Omental fat pad (tissue), 4 donors: Measurements from ENCODE around the gene WRAP73. TPM values are rescaled to one million over a fixed set of nuclear protein-coding genes. Genes with fewer than 3 reads are reported as not detected.

Source experiments
- ATAC-seq: fragments of 150-250 bp; one replicate; pipeline ENCODE4 v1.9.1; 2016; ENCODE audit warnings: mild to moderate bottlenecking, moderate library complexity; ENCODE audit not compliant: low FRiP score
- DNase-seq: peaks from one replicate; pipeline ENCODE4 v3.0.0-alpha.2; 2019; ENCODE audit warnings: low spot score
- total RNA-seq, 4 donors: library from RNA; depleted of rRNA; stranded (reverse); fragments of >200 nt; gene quantifications; one replicate each; pipeline ENCODE4 v1.1.0, GENCODE V29; 2016
- TF ChIP-seq, protein P1 (sequence below), 3 donors: fragments of 450-650 bp; IDR thresholded peaks; one replicate each; pipeline ENCODE4 v1.5.1; 2016 to 2017; ENCODE audit warnings: antibody characterized with exemption in 3 of 3, mild to moderate bottlenecking in 3 of 3, moderate library complexity in 2 of 3

WRAP73 gene
- total RNA-seq, 4 donors from 2014 or later, result 10.4 to 31.2 (median 15.5) TPM

DNA sequence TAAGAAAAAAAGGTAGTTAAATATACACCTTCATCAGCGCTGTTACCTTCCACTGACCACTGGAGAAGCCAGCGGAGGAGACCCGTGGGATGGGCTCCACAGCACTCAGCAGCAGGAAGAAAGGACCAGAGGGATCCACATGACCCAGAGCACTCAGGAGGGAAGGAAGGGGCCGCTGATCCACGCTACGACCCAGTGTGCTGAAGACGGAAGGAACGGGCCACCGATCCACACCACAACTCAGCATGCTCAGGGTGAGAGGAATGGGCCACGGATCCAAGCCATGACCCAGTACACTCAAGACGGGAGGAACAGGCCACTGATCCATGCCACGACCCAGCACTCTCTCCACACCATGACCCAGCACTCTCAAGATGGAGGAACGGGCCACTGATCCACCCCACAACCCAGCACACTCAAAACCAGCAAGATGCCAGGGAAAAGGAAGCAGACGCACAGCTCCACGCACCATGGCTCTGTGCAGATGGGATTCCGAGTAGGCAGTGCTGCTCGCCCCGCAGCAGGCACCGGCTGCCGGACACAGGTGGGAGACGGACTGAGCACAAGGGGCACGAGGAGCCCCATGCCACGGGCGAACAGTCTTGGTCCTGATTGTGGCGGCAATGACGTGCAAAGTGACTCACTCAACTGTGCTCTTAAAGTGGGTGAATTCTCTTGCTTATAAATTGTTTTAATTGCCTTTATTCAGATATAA lies 8.7 kb downstream of the WRAP73 start:
- ATAC-seq, result no peak
- no peak for DNase-seq
- TF ChIP-seq, protein P1, sequence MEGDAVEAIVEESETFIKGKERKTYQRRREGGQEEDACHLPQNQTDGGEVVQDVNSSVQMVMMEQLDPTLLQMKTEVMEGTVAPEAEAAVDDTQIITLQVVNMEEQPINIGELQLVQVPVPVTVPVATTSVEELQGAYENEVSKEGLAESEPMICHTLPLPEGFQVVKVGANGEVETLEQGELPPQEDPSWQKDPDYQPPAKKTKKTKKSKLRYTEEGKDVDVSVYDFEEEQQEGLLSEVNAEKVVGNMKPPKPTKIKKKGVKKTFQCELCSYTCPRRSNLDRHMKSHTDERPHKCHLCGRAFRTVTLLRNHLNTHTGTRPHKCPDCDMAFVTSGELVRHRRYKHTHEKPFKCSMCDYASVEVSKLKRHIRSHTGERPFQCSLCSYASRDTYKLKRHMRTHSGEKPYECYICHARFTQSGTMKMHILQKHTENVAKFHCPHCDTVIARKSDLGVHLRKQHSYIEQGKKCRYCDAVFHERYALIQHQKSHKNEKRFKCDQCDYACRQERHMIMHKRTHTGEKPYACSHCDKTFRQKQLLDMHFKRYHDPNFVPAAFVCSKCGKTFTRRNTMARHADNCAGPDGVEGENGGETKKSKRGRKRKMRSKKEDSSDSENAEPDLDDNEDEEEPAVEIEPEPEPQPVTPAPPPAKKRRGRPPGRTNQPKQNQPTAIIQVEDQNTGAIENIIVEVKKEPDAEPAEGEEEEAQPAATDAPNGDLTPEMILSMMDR (IDR thresholded peaks at IDR 0.05), result no peak

DNA sequence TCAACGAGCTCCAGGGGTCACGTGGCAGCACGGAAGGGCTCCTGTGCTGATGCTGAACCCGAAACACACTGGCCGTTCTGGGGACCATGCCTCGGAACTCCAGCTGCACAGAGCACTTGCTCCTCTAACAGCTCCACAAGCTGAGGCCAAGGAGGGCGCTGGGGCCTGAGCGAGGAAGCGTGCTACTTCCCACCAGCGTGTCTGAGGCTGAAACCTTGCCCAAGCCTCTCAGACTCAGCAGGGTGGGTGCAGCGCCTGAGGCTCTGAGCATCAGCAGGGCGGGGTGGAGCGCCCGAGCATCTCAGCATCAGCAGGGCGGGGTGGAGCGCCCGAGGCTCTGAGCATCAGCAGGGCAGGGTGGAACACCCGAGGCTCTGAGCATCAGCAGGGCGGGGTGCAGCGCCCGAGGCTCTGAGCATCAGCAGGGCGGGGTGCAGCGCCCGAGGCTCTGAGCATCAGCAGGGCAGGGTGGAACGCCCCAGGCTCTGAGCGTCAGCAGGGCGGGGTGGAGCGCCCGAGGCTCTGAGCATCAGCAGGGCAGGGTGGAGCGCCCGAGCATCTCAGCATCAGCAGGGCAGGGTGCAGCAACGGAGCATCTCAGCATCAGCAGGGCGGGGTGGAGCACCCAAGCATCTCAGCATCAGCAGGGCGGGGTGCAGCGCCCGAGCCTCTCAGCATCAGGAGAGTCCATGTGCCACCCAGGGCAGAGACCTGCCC lies 9.6 kb downstream of the WRAP73 start:
- TF ChIP-seq, protein P1 (IDR thresholded peaks at IDR 0.05), result no peak
- ATAC-seq (no peak), DNase-seq (no peak)

DNA sequence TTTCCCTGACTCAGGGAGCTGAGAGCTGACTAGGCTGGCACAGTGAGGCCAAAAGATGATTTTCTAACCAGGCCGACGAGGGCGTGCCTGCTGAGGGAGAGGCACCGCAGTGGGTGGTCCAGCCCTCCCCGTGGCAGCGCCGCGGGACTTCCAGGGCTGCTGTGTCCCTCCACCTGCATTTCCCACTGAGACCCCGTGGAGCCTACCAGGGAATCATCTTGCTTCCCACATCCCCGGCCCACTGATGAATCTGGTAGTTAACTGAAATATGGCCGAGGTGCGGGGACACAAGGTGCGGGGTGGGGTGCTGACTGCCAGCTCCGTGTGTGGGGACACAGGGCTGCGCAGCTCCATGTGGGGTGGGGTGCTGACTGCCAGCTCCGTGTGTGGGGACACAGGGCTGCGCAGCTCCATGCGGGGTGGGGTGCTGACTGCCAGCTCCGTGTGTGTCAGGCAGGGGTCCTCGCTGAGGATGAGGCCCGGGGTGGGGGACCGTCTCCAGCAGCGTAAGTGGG lies 10.4 kb downstream of the WRAP73 start:
- TF ChIP-seq, protein P1 (IDR thresholded peaks at IDR 0.05), result no peak
- no peak for ATAC-seq

DNA sequence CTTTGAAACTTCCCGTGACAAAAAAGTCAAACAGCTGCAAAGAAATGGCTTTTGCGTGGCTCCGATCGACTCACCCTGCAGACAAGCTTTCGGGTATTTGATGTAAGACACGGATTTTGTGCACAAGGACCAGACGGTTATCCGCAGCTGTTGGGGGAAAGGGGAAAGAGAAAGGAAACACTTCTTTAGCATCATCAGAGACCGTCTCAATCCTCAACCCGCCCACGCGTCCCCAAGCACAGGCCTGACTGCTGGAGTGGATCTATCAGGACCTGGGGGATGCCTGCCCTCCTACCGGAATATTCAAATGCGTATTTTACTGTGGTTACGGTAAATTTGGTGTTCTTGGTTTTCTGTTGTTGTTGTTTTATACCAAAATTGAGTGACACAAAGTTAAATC lies 11.2 kb downstream of the WRAP73 start:
- ATAC-seq (no peak), DNase-seq (no peak)
- TF ChIP-seq, protein P1 (IDR thresholded peaks at IDR 0.05), result no peak

More for the DNA sequence above, 10.4 kb downstream of the WRAP73 start:
- no peak for DNase-seq

DNA sequence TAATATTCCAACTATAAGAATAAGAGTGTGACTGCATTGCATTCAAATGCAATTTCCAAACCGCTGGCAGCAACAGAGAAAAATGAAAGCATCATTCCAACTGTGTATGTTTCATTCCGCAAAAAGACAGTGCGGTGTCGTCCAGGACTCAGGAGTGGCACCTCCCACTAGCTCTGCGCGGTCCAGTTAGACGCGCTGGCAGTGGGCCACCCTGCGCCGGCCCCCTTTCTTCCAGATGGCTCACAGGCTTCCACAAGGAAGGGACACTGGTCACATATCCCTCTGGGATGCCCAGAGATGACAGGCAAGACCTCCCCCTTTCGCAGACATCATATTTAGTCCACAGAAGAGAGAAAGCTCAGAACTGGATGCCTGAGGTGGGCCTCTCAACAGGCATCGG lies 11.9 kb downstream of the WRAP73 start:
- no peak for ATAC-seq
- TF ChIP-seq, protein P1 (IDR thresholded peaks at IDR 0.05), result no peak
- DNase-seq, result no peak

DNA sequence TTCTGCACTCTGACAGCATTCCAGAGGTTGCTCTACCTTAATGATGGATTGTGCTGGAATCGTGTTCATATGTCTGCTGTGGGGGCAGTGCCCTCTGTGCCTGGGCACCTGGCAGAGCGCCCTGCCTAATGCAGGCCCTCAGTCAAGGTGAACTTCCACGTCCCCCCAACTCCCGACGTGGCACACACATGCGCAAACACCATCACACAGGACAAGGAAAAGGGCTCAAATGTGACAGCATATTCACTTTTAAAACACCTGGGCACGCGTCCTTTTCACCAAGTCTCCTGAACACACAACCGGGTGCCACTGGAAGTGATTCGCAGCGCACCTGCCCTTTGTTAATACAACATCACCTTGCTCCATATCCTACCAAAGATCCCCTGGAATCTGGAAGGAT lies 13.4 kb downstream of the WRAP73 start:
- TF ChIP-seq, protein P1 (IDR thresholded peaks at IDR 0.05), result no peak
- DNase-seq (no peak), ATAC-seq (no peak)
